SK-MEL-5 (cell line): ENCODE measurements around the gene TET1. TPM values are rescaled to one million over a fixed set of nuclear protein-coding genes. Genes with fewer than 3 reads are reported as not detected.
"Not testable (repeated sequence)": the region's sequence is repeated elsewhere in the genome, so short reads cannot be mapped to it uniquely, and the experiment has no call there.

Source experiments
- DNase-seq: peaks from one replicate; pipeline ENCODE4 v3.0.0-alpha.2; 2016; ENCODE audit warnings: low read depth, low spot score
- in situ Hi-C: cut with HindIII; loops from 2 replicates; pipeline ENCODE4 v1.10.0; 2016; ENCODE audit warnings: low sequenced_read_pairs, high pct_unique_total_duplicates, low pct_unique_long_range_greater_than_20kb
- small RNA-seq, 2 experiments: library from RNA; depleted of rRNA; stranded (forward); fragments of <200 nt; gene quantifications; one replicate each; pipeline ENCODE3, GENCODE V24; 2014
- total RNA-seq: library from RNA; depleted of rRNA; stranded (reverse); fragments of >200 nt; shearing (Covaris generic); gene quantifications from 2 replicates; pipeline ENCODE4 v1.2.3, GENCODE V29; 2014; rRNA removed

Gene TET1
- total RNA-seq, 1 experiment from 2014 or later: 2.9 TPM

DNA sequence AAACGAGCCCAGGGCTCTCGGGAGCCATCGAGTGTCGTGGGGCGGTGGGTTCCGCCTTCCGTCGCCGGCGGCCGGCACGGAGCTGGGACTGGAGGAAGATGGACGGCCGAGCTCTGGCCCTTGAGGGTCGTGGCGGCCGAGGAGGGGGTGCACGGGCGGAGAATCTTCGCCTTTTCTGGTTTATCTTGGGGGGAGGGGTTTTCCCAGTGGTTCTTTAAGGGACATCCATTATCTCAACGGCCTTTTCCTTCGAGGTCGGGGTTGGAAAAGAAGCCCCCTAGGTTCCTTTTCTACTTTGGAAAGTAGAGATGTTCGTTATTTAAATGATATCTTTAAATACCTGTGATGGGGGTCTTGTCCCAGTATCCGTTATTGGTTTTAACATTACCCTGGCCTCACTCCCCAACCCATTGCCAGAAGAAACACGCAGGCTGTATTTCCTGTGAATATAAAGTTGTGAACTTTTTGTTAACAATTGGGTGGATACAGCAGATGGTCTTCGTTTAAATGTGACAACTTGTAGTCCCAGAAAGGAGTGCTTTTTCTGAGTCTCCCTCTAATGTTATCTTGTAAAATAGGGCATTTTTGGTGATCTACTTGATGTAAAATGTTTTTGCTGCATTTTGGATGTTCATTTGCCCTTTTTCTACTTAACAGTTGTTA is 161.7 kb downstream of the TET1 start:
- in situ Hi-C loops: no loop called here

GRCh38 chr10:68725016-68725415 is 164.9 kb downstream of the TET1 start:
- in situ Hi-C loops: no loop called here
- DNase-seq: no peak

More for the DNA sequence above, 161.7 kb downstream of the TET1 start:
- DNase-seq: no peak

- no peak for DNase-seq
- in situ Hi-C loops: no loop called here
Measured at GRCh38 chr10:68727146-68727545, 167.0 kb downstream of the TET1 start.

DNA sequence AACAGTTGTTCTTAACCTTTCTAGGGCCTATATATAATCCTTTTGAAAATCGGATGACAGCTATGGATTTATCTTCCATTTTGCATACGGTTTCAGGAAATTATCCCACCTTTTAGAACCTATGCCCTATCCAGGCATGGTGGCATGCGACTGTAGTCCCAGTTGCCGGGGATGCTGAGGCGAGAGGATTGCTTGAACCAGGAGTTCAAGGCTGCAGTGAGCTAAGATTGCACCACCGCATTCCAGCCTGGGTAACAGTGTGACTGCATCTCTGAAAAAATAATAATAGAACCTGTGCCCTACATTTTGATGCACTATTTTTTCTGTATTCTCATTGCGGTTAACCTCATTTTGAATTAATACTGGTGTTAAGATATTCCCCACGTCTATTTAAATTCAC is 172.5 kb downstream of the TET1 start:
- DNase-seq: no peak
- in situ Hi-C loops: no loop called here

DNA sequence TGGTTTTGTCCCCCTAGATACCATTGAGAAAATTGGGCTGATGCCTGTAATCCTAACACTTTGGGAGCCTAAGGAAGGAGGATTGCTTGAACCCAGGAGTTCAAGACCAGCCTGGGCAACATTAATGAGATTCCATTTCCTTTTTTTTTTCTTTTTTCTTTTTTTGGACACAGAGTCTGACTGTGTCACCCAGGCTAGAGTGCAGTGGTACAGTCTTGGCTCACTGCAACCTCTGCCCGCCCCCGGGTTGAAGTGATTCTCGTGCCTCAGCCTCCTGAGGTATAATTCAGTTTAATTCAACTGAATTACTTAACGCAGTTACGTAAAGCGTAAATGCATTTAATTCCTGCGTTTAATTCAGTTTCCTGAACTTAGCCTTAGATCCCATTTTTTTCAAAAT is 174.2 kb downstream of the TET1 start:
- DNase-seq: no peak
- in situ Hi-C loops: no loop called here

GRCh38 chr10:68735119-68735518 is 175.0 kb downstream of the TET1 start:
- DNase-seq: no peak

GRCh38 chr10:68735739-68736138 is 175.6 kb downstream of the TET1 start:
- in situ Hi-C loops, DNase-seq: not testable (repeated sequence)

More at GRCh38 chr10:68735119-68735518, 175.0 kb downstream of the TET1 start:
- in situ Hi-C loops: no loop called here

GRCh38 chr10:68740676-68741075 is 180.5 kb downstream of the TET1 start:
- DNase-seq, in situ Hi-C loops: not testable (repeated sequence)

DNA sequence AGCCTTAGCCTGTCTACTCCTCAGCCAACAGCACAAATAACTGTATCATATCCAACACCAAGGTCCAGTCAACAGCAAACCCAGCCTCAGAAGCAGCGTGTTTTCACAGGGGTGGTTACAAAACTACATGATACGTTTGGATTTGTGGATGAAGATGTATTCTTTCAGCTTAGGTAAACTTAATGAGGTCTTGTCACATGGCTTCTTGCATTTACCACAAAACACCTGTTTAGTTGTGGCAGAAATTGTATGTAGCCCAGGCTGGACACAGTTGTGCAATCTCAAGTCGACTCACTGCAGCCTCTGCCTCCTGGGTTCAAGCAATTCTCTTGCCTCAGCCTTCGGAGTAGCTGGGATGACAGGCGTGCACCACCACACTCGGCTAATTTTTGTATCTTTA is 182.3 kb downstream of the TET1 start:
- DNase-seq: no peak
- in situ Hi-C loops: no loop called here

Small RNA genes within 50 kb of the gene (small RNA-seq; reads per million reads assigned to genes)
- gene RF00019: 0 reads per million in 2 experiments

Other genes with a start within 250 kb of the TET1 start
- gene HNRNPH3, start 228.3 kb upstream of the TET1 start, total RNA-seq: 8.3 and 11.5 TPM in 2 replicates
- gene PBLD, start 227.4 kb upstream of the TET1 start, total RNA-seq: 1.2 and 1.6 TPM in 2 replicates
- gene RUFY2, start 153.1 kb upstream of the TET1 start, total RNA-seq: 7.4 and 7.9 TPM in 2 replicates
- gene DNA2, start 88.4 kb upstream of the TET1 start, total RNA-seq: 6.9 and 8.3 TPM in 2 replicates
- 22.6 and 23.2 TPM in 2 replicates for gene SLC25A16, start 32.8 kb upstream of the TET1 start, total RNA-seq
- gene CCAR1, start 160.9 kb downstream of the TET1 start, total RNA-seq: 31.6 and 40.5 TPM in 2 replicates